ENCODE data around the gene VCL.

GRCh38 chr10:73999703-74000102, 1.8 kb downstream of the VCL start:
- no peak for TF ChIP-seq POLR2AphosphoS5 (IDR thresholded peaks at IDR 0.05; ENCODE audit: low read depth, low read length)
- TF ChIP-seq CTCF (IDR thresholded peaks at IDR 0.05) = no peak
- TF ChIP-seq REST (IDR thresholded peaks at IDR 0.05; ENCODE audit: insufficient read depth in 1 of 2, low read depth in 2 of 2, low read length in 1 of 2) = no peak

All from Panc1 (cell line).